HG03039 (cell line): ENCODE results near the gene ARHGAP12.
A peak's percentile ranks its signal among the peaks of the same experiment; 100 is the strongest.
"Not testable (repeated sequence)": the region's sequence is repeated elsewhere in the genome, so short reads cannot be mapped to it uniquely, and the experiment has no call there.

ENCODE experiments used
- ATAC-seq: cut with Tn5 transposase; IDR thresholded peaks from one replicate; pipeline ENCODE4 v1.9.1; 2021; ENCODE audit warnings: mild to moderate bottlenecking, moderate library complexity; ENCODE audit not compliant: unreplicated experiment

The ARHGAP12 gene, protein sequence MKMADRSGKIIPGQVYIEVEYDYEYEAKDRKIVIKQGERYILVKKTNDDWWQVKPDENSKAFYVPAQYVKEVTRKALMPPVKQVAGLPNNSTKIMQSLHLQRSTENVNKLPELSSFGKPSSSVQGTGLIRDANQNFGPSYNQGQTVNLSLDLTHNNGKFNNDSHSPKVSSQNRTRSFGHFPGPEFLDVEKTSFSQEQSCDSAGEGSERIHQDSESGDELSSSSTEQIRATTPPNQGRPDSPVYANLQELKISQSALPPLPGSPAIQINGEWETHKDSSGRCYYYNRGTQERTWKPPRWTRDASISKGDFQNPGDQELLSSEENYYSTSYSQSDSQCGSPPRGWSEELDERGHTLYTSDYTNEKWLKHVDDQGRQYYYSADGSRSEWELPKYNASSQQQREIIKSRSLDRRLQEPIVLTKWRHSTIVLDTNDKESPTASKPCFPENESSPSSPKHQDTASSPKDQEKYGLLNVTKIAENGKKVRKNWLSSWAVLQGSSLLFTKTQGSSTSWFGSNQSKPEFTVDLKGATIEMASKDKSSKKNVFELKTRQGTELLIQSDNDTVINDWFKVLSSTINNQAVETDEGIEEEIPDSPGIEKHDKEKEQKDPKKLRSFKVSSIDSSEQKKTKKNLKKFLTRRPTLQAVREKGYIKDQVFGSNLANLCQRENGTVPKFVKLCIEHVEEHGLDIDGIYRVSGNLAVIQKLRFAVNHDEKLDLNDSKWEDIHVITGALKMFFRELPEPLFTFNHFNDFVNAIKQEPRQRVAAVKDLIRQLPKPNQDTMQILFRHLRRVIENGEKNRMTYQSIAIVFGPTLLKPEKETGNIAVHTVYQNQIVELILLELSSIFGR

DNA sequence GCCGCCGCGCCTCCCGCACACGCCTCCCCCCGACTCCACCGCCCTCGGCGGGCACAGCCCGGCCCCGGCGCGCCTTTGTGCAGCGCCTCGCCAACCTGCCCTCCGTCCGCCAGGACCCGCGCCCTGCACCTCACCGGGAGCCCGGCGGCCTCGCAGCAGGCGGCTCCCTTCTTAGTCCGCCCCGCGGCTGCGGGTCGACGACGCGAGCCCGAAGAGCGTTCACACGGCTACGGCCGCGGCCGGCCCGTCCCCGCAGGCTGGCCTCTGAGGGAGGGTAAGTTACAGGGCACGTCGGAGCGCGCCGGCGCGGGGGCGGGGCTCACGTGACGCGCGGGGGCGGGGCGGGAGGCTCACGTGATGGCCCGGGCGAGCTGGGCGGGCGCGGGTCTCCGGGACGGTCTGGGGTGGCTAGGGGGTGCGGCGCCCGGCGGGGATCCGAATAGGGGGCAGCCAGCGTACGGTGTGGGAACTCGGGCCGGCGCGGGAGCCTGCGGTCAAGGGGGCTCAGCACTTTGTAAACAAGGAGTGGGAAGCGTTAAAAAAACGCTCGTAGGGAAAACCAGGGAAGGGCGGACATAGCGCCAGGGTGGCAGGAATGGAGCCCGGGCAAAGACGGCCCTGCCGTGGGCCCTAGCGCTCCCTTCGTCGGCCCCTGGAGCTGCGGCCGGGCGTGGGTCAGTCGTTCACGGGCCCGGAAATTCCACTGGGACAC lies at the start of gene ARHGAP12:
ARHGAP12 (minus strand) TSS at position 283 of the 712 bp plus-strand sequence. CDS start 19,976 bp downstream, outside the sequence.
- ATAC-seq = peak; percentile 78

DNA sequence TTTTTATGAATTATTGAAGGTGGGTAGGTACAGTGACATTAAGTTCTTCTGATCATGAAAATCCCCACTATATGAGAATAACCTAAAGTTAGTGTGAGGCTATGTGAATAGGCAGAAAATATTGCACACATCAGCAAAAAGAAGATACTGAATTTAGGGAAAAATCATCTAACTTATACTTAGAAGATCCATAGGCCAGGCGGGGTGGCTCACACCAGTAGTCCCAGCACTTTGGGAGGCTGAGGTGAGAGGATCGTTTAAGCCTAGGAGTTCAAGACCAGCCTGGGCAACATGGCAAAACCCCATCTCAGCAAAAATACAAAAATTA lies 49.5 kb upstream of the ARHGAP12 start:
- ATAC-seq = no peak

DNA sequence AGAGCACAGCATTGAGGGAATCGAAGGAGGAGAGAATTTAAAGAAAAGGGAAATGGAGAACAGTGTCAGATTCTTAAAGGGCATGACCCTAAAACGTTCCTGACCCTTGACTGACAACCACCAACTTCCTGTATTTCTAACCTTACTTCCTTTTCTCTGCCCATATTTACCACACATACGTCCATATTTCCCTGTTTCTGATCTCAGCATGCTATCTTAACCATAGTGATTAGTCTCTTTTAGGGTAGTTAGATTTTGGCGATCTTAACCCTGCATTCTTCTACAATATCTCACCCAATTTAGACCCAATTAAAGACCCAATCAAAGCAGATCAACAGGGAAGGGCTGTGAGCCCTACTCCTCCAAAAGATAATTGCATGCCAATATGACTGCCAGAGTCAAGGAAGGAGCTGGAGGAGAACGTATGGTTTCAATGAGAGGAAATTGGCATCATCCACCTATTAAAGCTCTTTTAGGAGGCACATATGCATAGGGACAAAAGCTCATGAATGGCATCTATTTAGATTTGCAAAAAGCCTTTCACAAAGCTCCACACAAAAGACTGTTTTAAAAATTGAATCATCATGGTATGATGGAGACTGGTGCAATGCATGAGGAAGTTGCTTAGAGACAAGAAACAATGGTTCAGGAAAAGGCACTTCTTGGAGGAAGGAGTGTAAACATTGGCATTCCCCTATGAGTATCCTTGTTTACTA lies 49.0 kb upstream of the ARHGAP12 start:
- no peak for ATAC-seq

DNA sequence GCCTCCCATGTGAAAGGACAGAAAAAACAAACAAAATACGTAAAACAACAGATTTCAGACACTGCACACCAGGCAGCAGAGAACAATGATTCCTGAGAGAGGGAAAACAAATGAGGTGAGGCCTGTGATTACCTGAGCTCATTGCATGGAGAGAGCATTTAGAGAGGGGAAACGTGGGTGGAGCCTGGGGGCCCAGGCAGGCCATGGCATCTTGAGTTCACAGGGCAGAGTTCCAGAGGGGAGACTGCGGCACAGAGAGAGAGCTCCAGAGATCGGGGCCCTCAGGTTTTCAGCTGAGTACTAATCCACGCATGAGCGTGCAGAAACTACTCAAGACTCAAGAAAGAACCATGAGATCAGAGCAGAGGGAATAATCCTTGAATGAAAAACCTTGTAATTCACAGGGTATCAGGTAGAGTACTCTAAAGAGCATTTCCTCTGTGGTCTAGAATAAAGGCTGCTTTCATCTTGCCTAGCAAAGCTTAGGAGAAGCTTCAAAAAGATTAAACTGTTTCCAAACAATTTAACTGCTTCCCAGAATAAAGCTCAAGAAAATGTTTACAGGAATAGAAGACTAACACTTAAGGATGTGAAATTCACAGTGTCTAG lies 46.6 kb upstream of the ARHGAP12 start:
- ATAC-seq = no peak

DNA sequence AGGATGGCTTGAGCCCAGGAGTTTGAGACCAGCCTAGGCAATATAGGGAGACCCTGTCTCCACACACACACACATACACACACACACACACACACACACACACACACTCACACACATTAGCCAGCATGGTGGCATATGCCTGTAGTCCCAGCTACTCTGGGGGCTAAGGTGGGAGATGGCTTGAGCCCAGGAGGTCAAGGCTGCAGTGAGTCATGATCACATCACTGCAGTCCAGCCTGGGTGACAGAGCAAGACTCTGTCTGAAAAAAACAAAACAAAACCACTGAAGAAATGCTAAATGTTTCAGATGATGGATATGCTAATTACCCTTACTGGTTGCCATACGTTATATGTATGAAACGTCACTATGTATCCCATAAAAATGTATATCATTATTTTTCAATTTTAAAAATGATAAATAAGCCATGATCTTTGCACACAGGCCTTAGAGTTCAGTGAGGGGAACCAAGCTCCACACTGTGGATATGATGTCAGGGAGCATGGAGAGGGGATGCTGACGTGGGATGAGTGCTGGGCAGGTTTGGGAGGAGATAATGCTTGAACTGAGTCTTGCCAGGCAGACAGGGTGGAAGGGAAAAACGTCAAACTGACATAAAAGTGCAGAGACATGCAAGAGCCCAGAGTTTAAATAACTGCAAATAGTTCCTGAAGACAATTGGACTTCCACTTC lies 45.9 kb upstream of the ARHGAP12 start:
- ATAC-seq = no peak

DNA sequence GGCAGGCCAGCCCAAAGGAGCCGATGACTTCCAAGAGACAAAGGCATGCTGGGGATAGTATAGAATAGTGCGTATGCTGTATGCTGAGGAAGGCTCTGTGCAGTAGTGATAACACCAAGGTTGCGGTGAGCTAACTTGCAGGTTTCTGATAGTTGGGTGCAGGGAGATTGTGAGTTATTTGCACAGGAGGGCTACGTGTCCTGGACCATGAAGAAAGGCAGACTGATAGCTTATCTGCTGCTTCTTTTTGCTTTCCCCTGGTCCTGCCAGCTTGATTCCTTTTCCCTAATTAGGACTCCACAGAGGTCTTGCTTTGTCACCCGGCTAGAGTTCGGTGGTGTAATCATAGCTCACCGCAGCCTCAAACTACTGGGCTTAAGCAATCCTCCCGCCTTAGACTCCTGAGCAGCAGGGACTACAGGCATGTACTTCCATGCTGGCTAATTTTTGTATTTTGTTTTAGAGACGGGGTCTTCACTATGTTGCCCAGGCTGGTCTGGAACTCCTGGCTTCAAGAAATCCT lies 43.9 kb upstream of the ARHGAP12 start:
- no peak for ATAC-seq

DNA sequence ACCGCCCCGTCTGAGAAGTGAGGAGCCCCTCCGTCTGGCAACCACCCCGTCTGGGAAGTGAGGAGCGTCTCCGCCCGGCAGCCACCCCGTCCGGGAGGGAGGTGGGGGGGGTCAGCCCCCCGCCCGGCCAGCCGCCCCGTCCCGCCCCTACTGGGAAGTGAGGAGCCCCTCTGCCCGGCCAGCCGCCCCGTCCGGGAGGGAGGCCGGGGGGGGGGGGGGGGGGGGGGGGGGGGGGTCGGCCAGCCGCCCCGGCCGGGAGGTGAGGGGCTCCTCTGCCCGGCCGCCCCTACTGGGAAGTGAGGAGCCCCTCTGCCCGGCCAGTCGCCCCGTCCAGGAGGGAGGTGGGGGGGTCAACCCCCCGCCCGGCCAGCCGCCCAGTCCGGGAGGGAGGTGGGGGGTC lies 41.2 kb upstream of the ARHGAP12 start:
- ATAC-seq = not testable (repeated sequence)

DNA sequence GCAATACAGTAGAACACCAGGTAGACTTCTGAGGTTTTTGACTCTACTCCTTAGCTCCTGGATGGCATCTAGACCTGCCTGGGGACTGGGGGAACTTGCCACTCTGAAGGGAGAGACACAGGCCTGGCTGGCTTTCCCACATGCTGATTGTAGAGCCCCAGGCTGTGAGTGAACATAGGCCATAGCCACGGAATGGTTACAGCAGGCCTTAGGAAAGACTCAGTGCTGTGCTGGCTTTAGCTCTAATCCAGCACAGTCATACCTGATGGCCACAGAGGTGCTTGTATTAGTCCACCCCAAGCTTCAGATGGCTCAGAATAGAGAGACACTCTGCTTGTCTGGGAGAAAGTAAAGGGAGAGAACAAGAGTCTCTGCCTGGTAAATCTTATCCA lies 35.0 kb upstream of the ARHGAP12 start:
- no peak for ATAC-seq

DNA sequence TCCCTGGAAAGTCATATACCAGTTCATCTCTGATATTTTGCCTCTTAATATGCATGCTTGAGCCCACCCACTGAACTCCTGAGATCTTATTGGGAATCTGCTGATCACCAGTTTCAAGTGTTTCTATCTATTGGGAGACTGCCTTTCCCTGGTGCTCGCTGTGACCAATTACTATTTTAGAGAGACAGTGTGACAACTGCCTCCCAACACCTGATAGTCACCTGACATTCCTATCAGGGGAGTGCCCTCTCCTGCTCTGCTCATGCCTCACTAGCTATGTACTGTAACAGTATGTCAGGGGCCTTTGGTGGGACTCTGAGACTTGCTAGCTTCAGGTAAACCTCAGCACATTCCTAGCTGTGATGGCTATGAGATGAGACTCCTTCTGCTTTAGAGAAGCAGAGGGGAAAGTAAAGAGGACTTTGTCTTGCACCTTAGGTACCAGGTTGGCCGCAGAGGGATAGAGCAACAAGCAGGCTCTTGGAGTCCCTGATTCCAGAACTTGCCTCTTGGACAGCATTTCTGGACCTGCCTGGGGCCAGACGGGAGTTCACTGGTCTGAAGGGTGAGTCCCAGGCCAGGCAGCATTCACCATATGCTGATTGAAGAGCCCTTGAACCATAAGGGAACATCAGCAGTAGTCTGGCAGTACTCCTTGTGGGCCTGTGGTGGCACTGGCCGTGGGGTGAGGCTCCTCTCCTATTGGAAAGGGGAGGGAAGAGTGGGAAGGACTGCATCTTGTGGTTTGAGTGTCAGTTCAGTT lies 34.4 kb upstream of the ARHGAP12 start:
- no peak for ATAC-seq

DNA sequence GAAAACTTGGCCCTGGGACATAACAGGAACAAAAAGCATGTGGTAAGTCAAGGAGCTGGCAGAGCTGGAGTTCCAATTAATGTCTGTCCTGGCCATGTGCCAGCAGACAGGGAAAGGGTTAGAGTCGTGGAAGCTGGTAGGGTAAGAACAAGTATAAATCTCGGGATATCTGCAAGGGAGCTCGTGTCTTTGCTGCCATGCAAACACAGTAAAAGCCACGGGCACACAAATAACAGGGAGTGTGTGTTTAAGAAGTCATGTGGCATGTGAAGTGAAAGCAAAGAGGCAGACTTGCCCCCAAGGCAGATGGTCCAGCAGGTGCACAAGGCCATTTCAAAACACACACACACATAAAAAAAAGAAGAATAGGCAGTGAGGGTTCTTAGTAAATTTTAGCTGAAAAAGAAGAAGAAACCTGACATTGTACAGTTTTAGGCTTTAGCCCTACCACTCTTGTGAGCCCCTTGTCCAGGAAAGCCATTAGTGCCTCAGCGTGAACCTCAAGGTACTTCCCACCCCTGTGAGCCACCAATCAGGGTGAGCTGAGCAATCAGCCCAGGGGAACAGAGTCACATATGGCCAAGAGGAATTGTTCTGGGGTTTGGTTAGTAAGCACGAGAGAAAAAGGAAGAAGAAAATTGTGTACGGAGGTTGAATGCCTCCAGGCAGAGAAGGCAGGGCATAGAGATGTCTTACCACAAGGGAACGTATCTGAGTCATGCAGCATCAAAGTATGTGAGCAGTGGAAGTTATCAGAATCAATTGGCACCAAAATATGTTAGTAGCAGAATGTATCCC lies 32.8 kb upstream of the ARHGAP12 start:
- ATAC-seq = no peak

DNA sequence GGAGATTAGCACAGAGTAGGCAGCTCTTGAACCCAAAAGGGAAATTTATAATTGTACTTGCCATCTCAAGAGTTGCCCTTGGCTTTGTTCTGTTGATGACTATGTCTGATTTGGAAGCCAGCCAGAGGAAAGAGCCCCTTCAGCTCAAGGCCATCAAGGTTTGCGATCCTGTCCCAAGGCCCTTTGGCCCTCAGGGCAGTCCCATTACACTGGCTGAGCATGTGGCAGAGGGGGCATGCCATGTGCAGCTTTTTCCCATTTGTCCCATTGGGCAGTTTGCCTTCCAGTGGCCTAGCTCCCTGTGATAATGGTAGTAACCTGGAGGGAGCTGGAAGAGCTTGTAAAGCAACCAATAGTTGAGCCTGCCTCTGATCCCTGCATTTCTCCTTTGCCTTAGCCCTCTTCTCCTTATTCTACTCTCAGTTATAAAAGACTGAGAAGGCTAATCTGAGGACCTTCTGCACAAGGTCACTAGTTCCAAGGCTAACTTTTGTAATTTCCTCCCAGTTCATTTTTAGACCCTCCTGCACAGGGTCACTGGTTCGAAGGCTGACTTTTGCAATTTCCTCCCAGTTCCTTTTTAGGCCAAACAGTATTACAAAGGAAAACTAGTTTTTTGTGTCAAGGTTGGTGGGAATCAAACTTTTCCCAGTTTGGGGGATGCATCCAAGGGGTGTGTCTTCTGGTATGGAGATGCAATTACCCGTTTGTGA lies 31.0 kb upstream of the ARHGAP12 start:
- ATAC-seq = no peak

DNA sequence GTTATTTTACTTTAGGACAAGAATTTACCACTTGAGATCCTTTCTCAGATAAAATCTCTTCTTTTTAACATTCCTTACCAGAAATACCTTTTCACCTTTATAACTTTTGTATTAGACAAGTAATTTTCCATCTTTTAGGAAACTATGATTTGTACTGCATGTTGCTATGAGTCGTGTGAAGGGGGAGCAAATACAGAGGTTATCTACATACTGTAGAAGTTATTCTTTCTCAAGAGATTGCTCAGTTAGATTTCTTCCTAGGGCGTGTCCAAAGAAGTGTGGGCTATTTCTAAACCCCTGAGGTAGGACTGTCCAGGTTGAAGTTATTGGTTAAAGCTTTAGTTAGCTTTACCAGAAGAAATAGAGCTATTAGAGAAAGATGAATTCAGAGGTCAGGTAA lies 30.2 kb upstream of the ARHGAP12 start:
- no peak for ATAC-seq

DNA sequence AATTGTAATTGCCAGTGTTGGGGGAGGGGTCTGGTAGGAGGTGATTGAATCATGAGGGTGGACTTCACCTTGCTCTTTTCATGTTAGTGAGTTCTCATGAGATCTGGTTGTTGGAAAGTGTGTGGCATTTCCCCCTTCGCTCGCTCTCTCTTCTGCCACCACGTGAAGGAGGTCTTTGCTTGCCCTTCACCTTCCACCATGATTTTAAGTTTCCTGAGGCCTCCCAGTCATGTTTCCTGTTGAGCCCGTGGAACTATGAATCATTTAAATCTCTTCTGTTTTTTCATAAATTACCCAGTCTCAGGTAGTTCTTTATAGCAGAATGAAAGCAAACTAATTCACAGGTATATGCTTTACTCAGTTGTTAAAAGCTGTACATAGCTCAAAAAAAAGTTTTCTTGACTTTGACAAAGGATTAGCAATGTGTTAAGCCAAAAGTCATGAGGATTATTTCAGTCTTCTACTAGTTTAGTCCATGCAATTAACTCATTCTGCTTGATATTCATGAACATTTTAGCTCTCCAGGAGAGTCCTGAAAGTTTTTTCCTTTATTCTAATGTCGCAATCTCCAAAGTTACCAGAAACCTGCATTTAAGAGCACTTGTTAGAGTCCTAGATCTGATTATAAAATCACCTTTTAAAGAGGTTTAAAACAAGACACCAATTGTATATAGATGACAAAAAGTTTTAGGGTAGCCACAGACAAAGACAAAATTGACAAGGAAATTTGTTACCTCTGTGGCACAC lies 27.7 kb upstream of the ARHGAP12 start:
- ATAC-seq = no peak

DNA sequence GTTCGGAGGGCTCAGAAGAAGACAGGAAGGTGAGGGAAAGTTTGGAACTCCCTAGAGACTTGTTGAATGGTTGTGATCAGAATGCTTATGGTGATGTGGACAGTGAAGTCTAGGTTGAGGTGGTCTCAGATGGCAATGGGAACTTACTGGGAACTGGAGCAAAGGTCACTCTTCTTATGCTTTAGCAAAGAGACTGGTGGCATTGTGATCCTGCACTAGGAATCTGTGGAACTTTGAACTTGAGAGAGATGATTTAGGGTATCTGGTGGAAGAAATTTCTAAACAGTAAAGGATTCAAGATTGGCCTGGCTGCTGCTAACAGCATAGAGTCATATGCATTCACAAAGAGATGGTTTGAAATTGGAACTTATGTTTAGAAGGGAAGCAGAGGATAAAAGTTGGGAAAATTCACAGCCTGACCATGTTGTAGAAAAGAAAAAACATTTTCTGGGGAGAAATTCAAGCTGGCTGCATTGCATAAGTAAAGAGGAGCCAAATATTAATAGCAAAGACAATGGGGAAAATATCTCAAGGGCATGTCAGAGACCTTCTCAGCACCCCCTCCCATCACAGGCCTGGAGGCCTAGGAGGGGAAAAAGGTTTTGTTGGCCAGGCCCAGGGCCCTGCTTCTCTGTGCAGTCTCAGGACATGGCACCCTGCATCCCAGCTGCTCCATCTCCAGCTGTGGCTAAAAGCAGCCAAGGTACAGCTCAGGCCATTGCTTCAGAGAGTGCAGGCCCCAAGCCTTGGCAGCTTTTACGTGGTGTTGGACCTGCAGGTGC lies 26.0 kb upstream of the ARHGAP12 start:
- no peak for ATAC-seq

DNA sequence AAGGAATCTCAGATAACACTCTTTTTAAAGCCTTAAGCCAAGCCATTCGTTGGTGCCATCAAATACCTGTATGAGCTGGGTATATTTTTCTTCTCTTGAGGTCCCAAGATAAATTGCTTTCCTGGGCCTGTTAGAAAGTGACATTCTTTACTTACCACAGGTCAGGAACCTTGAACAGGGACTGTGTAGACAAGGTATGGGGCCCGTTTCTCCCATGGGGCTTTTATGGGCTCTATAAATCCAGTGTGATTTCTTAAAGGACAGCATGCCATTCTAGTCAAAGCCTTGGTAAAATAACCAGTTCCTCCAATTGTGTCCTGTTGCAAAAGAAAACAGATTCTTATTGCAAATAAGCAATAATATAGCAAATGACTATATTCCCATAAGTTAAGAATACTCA lies 24.8 kb upstream of the ARHGAP12 start:
- ATAC-seq = no peak

DNA sequence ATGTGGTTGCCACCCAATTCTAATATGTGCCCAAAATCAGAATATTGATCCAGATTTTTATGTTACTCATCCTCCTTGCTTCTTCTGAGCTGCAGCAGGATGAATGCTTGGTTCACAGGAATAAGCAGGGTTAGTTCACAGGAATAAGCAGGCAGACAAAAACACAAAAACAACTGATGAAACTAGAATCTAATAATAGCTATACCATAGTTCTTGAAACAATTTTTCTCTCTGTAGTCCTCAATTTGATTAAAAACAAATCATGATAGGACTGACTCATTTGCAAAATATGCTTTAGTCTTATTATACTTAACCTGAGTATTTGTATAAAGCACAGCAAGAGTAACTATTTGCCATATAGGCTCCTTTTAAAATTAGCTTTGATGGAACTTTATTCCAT lies 24.4 kb upstream of the ARHGAP12 start:
- ATAC-seq = no peak
